Neuronal stem cell (in vitro differentiated cells): ENCODE measurements around the gene DSP.
A peak's percentile ranks its signal among the peaks of the same experiment; 100 is the strongest.

Experiments used
- DNase-seq: peaks from one replicate; pipeline ENCODE4 v3.0.0-alpha.2; 2013; ENCODE audit warnings: low spot score
- H2AFZ ChIP-seq: one replicate; pipeline ENCODE4 v1.6.1; 2013; ENCODE audit warnings: mild to moderate bottlenecking, low read length, inconsistent platforms
- H2AK5ac ChIP-seq: 2 replicates; pipeline ENCODE4 v1.6.1; 2013; ENCODE audit warnings: low read depth, mild to moderate bottlenecking, inconsistent platforms, low read length, moderate library complexity, mixed read lengths
- H2BK120ac ChIP-seq: 2 replicates; pipeline ENCODE4 v1.6.1; 2013; ENCODE audit warnings: low read depth, mild to moderate bottlenecking, inconsistent platforms, low read length, moderate library complexity, mixed read lengths
- H2BK12ac ChIP-seq: one replicate; pipeline ENCODE4 v1.6.1; 2013; ENCODE audit warnings: low read length, inconsistent platforms
- H2BK15ac ChIP-seq: 2 replicates; pipeline ENCODE4 v1.6.1; 2013; ENCODE audit warnings: mild to moderate bottlenecking, low read length, inconsistent platforms, mixed read lengths
- H2BK5ac ChIP-seq: one replicate; pipeline ENCODE4 v1.6.1; 2013; ENCODE audit warnings: inconsistent platforms, mild to moderate bottlenecking, low read length, moderate library complexity
- H3K14ac ChIP-seq: one replicate; pipeline ENCODE4 v1.6.1; 2013; ENCODE audit warnings: low read length, inconsistent platforms
- H3K18ac ChIP-seq: 2 replicates; pipeline ENCODE4 v1.6.1; 2013; ENCODE audit warnings: low read length, inconsistent platforms
- H3K23ac ChIP-seq: 2 replicates; pipeline ENCODE4 v1.6.1; 2013; ENCODE audit warnings: low read depth, mild to moderate bottlenecking, mixed read lengths, low read length, inconsistent platforms; ENCODE audit not compliant: poor library complexity
- H3K27ac ChIP-seq: replicated peaks from 3 replicates; pipeline ENCODE4 v1.5.1; 2013; ENCODE audit warnings: low read length, inconsistent platforms
- H3K27me3 ChIP-seq, 3 experiments: 2 replicates each; pipeline ENCODE4 v1.6.1; 2013; ENCODE audit warnings: low read length in 3 of 3, mild to moderate bottlenecking in 2 of 3, inconsistent platforms in 1 of 3, low read depth in 1 of 3, mixed read lengths in 1 of 3, moderate library complexity in 1 of 3; ENCODE audit not compliant: control insufficient read depth in 3 of 3, insufficient read depth in 3 of 3
- H3K36me3 ChIP-seq, 2 donors: replicated peaks in 1 of 2; 2 replicates each; pipeline ENCODE4 v1.6.1; 2013; ENCODE audit warnings: low read length in 2 of 2; ENCODE audit not compliant: control insufficient read depth in 2 of 2, insufficient read depth in 2 of 2
- H3K4ac ChIP-seq: 2 replicates; pipeline ENCODE4 v1.6.1; 2013; ENCODE audit warnings: inconsistent platforms, mild to moderate bottlenecking, low read length, moderate library complexity
- H3K4me1 ChIP-seq, 2 donors: 1 replicate in 1 of 2; 2 replicates in 1 of 2; pipeline ENCODE4 v1.6.1; 2013; ENCODE audit warnings: low read length in 2 of 2, low read depth in 1 of 2; ENCODE audit not compliant: control insufficient read depth in 2 of 2, insufficient read depth in 1 of 2
- H3K4me2 ChIP-seq: one replicate; pipeline ENCODE4 v1.6.1; 2013; ENCODE audit warnings: mild to moderate bottlenecking, low read length, inconsistent platforms; ENCODE audit not compliant: insufficient read depth, poor library complexity, severe bottlenecking
- H3K4me3 ChIP-seq, 2 donors: 2 replicates each; pipeline ENCODE4 v1.5.1; 2013; ENCODE audit warnings: low read length in 2 of 2, mild to moderate bottlenecking in 2 of 2, inconsistent platforms in 1 of 2, moderate library complexity in 1 of 2
- H3K79me1 ChIP-seq: one replicate; pipeline ENCODE4 v1.6.1; 2013; ENCODE audit warnings: low read depth, mild to moderate bottlenecking, inconsistent platforms, low read length, moderate library complexity
- H3K9ac ChIP-seq: one replicate; pipeline ENCODE4 v1.6.1; 2013; ENCODE audit warnings: mild to moderate bottlenecking, low read depth, low read length, inconsistent platforms; ENCODE audit not compliant: poor library complexity
- H3K9me3 ChIP-seq, 2 donors: replicated peaks in 1 of 2; 2 replicates each; pipeline versions ENCODE3 to v1.6.1; 2013; ENCODE audit warnings: low read length in 2 of 2, mild to moderate bottlenecking in 2 of 2, inconsistent platforms in 1 of 2, low read depth in 1 of 2, mixed read lengths in 1 of 2, moderate library complexity in 1 of 2; ENCODE audit not compliant: control insufficient read depth in 2 of 2, insufficient read depth in 1 of 2
- H4K8ac ChIP-seq: one replicate; pipeline ENCODE4 v1.6.1; 2013; ENCODE audit warnings: low read depth, mild to moderate bottlenecking, inconsistent platforms, low read length, moderate library complexity
- H4K91ac ChIP-seq: one replicate; pipeline ENCODE4 v1.6.1; 2013; ENCODE audit warnings: low read length, low read depth, mild to moderate bottlenecking, inconsistent platforms; ENCODE audit not compliant: poor library complexity
- WGBS, 2 donors: extraction: QIAGEN DNeasy Blood & Tissue Kit; methylation state at CpG; one replicate each; pipeline ENCODE4 v1.1.7; 2013; ENCODE audit warnings: missing lambda C conversion rate in 2 of 2, mixed read lengths in 1 of 2; ENCODE audit not compliant: insufficient read length in 2 of 2, insufficient replicate concordance in 1 of 2; ENCODE audit errors: extremely low coverage in 2 of 2; 5-methylcytosine and 5-hydroxymethylcytosine counted together

DSP gene

DNA sequence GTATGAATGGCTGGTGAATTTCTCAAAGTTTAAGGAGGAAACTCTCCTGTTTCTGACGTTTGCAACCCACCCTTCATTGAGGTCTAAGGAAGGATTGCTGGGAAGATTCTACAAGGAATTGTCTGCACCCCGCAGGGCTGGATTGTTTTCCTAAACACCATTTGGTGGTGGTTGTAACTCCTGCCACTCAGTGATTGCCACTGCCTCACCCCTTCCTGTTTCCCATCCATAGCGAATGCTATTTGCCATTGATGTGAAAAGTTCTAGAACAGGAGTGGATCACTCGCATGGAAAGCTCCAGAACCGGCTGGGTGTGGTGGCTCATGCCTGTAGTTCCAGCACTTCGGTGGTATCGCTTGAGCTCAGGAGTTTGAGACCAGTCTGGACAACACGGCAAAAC is 8.7 kb upstream of the DSP start:
- Histone ChIP-seq H3K27me3 (peaks cover 0 to 77% (median 0%) of the 10 kb centered on the region in 3 experiments), H2BK12ac (no peak overlapping the region), H2AFZ (no peak overlapping the region), H3K14ac (no peak overlapping the region), H3K9ac (no peak overlapping the region), H3K18ac (no peak overlapping the region), H3K79me1 (no peaks in the 10 kb centered on the region), H2BK5ac (no peak overlapping the region), H3K36me3 (no peaks in the 10 kb centered on the region), H3K4ac (no peak overlapping the region), H3K9me3 (no peaks in the 10 kb centered on the region), H2BK120ac (no peak overlapping the region), H3K27ac (no peak overlapping the region), H2AK5ac (no peak overlapping the region), H3K4me2 (no peak overlapping the region), H3K4me3 (no peak overlapping the region), H4K8ac (no peak overlapping the region), H4K91ac (no peak overlapping the region), H2BK15ac (no peak overlapping the region), H3K4me1 (peaks cover 0 to 5% of the 10 kb centered on the region in 2 donors), H3K23ac (no peak overlapping the region)
- DNase-seq: no peak
- no CpG with 5 or more reads among the region's 8 CpGs for WGBS, 2 donors

DNA sequence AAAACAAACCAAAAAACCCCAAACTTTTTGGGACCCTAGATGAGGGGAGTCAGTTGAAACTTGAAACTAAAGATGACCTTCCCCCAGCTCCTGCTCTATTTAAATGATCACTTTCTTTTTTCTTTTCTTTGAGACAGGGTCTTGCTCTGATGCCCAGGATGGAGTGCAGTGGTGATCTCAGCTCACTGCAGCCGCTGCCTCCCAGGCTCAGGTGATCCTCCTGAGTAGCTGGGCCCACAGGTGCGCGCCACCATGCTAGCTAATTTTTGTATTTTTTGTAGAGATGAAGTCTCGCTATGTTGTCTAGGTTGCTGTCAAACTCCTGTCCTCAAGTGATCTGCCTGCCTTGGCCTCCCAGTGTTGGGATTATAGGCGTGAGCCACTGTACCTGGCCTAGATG is 7.3 kb upstream of the DSP start:
- Histone ChIP-seq H3K79me1 (no peaks in the 10 kb centered on the region), H3K4me1 (peaks cover 0 to 5% of the 10 kb centered on the region in 2 donors), H4K8ac (no peak overlapping the region), H3K14ac (no peak overlapping the region), H3K18ac (no peak overlapping the region), H2BK15ac (peak overlapping the region; percentile 54), H2AK5ac (no peak overlapping the region), H3K4me2 (no peak overlapping the region), H2BK12ac (no peak overlapping the region), H3K23ac (no peak overlapping the region), H4K91ac (no peak overlapping the region), H2BK120ac (no peak overlapping the region), H3K36me3 (no peaks in the 10 kb centered on the region), H3K9ac (no peak overlapping the region), H2BK5ac (no peak overlapping the region), H3K9me3 (no peaks in the 10 kb centered on the region), H3K4ac (no peak overlapping the region), H3K4me3 (no peak overlapping the region), H2AFZ (no peak overlapping the region), H3K27me3 (peaks cover 0 to 82% (median 0%) of the 10 kb centered on the region in 3 experiments), H3K27ac (no peak overlapping the region)
- no peak for DNase-seq
- WGBS, 2 donors: no CpG with 5 or more reads among the region's 5 CpGs

DNA sequence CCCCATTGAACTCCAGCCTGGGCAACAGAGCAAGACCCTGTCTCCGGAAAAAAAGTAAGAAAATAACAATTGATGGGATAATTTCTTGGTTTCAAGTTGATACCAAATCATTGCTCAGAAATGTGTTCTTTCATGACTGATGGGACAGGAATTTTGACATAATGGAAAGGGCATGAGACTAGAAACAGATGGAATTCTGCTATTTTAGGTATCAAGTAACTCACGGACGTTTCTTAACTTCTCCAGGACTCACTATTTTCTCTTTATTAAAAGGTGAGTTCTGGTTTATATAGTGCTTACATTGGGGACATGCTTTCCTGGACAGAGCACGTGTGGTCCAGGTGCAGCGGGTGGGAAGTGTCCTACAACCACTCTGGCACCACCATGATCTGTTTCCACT is 6.0 kb upstream of the DSP start:
- no peak for DNase-seq
- no CpG with 5 or more reads among the region's 5 CpGs for WGBS, 2 donors

GRCh38 chr6:7537565-7538174 is 3.8 kb upstream of the DSP start:
- no peak overlapping the region for H2BK15ac ChIP-seq
- peaks cover 3% of the 10 kb centered on the region in 2 donors for H3K9me3 ChIP-seq
- no peak overlapping the region for H2BK120ac ChIP-seq
- H3K14ac ChIP-seq: no peak overlapping the region
- no peak overlapping the region for H3K9ac ChIP-seq
- H3K23ac ChIP-seq: no peak overlapping the region
- no peak overlapping the region for H4K91ac ChIP-seq
- no peak for DNase-seq
- WGBS, 2 donors: no CpG with 5 or more reads among the region's 4 CpGs
- no peak overlapping the region for H2AK5ac ChIP-seq
- peaks cover 0 to 93% (median 4%) of the 10 kb centered on the region in 3 experiments for H3K27me3 ChIP-seq
- H3K27ac ChIP-seq: no peak overlapping the region
- no peak overlapping the region for H2AFZ ChIP-seq
- no peaks in the 10 kb centered on the region for H3K36me3 ChIP-seq
- H3K79me1 ChIP-seq: no peaks in the 10 kb centered on the region
- no peak overlapping the region for H4K8ac ChIP-seq
- no peak overlapping the region for H2BK5ac ChIP-seq
- H3K4me1 ChIP-seq: peaks cover 0 to 6% of the 10 kb centered on the region in 2 donors
- H3K4ac ChIP-seq: no peak overlapping the region
- H2BK12ac ChIP-seq: no peak overlapping the region
- H3K4me2 ChIP-seq: no peak overlapping the region
- no peak overlapping the region for H3K4me3 ChIP-seq
- no peak overlapping the region for H3K18ac ChIP-seq

More for the DNA sequence above, 6.0 kb upstream of the DSP start:
- H3K14ac ChIP-seq: no peak overlapping the region
- H2BK12ac ChIP-seq: no peak overlapping the region
- H2BK120ac ChIP-seq: no peak overlapping the region
- H3K9me3 ChIP-seq: peaks cover 1% of the 10 kb centered on the region in 2 donors
- no peak overlapping the region for H3K4ac ChIP-seq
- no peak overlapping the region for H2AK5ac ChIP-seq
- H3K23ac ChIP-seq: no peak overlapping the region
- H4K91ac ChIP-seq: no peak overlapping the region
- H3K18ac ChIP-seq: no peak overlapping the region
- peaks cover 0 to 6% of the 10 kb centered on the region in 2 donors for H3K4me1 ChIP-seq
- no peaks in the 10 kb centered on the region for H3K36me3 ChIP-seq
- H3K4me3 ChIP-seq: no peak overlapping the region
- no peak overlapping the region for H3K4me2 ChIP-seq
- H2AFZ ChIP-seq: no peak overlapping the region
- peaks cover 0 to 86% (median 2%) of the 10 kb centered on the region in 3 experiments for H3K27me3 ChIP-seq
- H4K8ac ChIP-seq: no peak overlapping the region
- H2BK5ac ChIP-seq: no peak overlapping the region
- no peak overlapping the region for H3K9ac ChIP-seq
- H3K79me1 ChIP-seq: no peaks in the 10 kb centered on the region
- no peak overlapping the region for H2BK15ac ChIP-seq
- no peak overlapping the region for H3K27ac ChIP-seq
